Measurements from ENCODE around the gene RASD1. TPM values are rescaled to one million over a fixed set of nuclear protein-coding genes. Genes with fewer than 3 reads are reported as not detected.

Gene RASD1
- total RNA-seq, 6 experiments from 2014 or later: 1.0 to 230 (median 101) TPM

- TF ChIP-seq CTCF (IDR thresholded peaks at IDR 0.05) (no peak), POLR2A (IDR thresholded peaks at IDR 0.05) (peak; percentile 44)
These were observed 50.8 kb downstream of the RASD1 start for GRCh38 chr17:17445296-17445924.

More at GRCh38 chr17:17445296-17445924, 50.8 kb downstream of the RASD1 start:
- H3K4me1 ChIP-seq: peaks cover 0 to 44% (median 19%) of the 10 kb centered on the region in 4 donors
- peak overlapping the region in 1 of 3 donors; percentile 14 for H3K4me3 ChIP-seq
- 85% methylated on average over 8 of the region's 8 CpGs for WGBS (ENCODE audit: insufficient coverage, low coverage, low lambda C conversion rate, missing lambda C conversion rate)
- no peaks in the 10 kb centered on the region for H3K27me3 ChIP-seq
- DNase-seq (no peak), ATAC-seq (peak in 2 of 4 donors; percentile 1)
- intact Hi-C loops (cut with DNase I): loop anchor here in 1 of 2 donors (5.0 kb wide), 1 partner anchor 38 kb away; no protein-coding TSS in a partner anchor
- H3K36me3 ChIP-seq: no peaks in the 10 kb centered on the region
- no peaks in the 10 kb centered on the region for H3K9me3 ChIP-seq
- H3K27ac ChIP-seq: peak overlapping the region in 2 of 3 donors; percentile 85 to 97

Small RNA genes within 50 kb of the gene (small RNA-seq; reads per million reads assigned to genes)
- 0 reads per million in 2 experiments for gene RF00019

Other genes with a start within 250 kb of the RASD1 start
- 10 to 100 TPM; 19.7 to 33.0 (median 25.8) TPM for gene COPS3, start 215.1 kb downstream of the RASD1 start, total RNA-seq
- gene NT5M, start 193.0 kb downstream of the RASD1 start, total RNA-seq: 1 to 10 TPM in 2 of 6 experiments, under 1 TPM in 4; 0.51 to 3.0 (median 0.87) TPM
- gene MED9, start 19.4 kb downstream of the RASD1 start, total RNA-seq: 10 to 100 TPM in 3 of 6 experiments, 1 to 10 TPM in 3; 5.7 to 24.4 (median 12.4) TPM
- 100 to 1,000 TPM in 5 of 6 experiments, 10 to 100 TPM in 1; 92.4 to 184 (median 170) TPM for gene PEMT, start 95.3 kb upstream of the RASD1 start, total RNA-seq
- gene RAI1, start 185.1 kb upstream of the RASD1 start, total RNA-seq: 10 to 100 TPM in 2 of 6 experiments, 1 to 10 TPM in 4; 6.1 to 14.5 (median 8.4) TPM